ENCODE measurements around the gene PDXK. TPM values are rescaled to one million over a fixed set of nuclear protein-coding genes. Genes with fewer than 3 reads are reported as not detected.

Gene PDXK
- polyA plus RNA-seq, 1 of the 3 experiments (the other 2 are of a cell fraction), result 85.7 TPM

- CTCF ChIA-PET, result interaction anchor here (0.7 kb wide), 1 partner anchor 15 kb away, joined by 3 read pairs; no protein-coding TSS in a partner anchor
- WGBS (ENCODE audit: low lambda C conversion rate), result 68% methylated on average over 22 of the region's 70 CpGs
Observed at GRCh38 chr21:43717967-43718871, 710 bp upstream of the PDXK start.

GRCh38 chr21:43719748-43720538, 1.0 kb downstream of the PDXK start:
- CTCF ChIA-PET, result interaction anchor here (1.1 to 1.4 kb wide), 2 partner anchors 8 to 91 kb away, joined by 3 to 6 read pairs; no protein-coding TSS in a partner anchor
- Histone ChIP-seq H3K9me2 (no peaks in the 10 kb centered on the region), H4K20me1 (ENCODE audit: insufficient read depth) (peaks cover 35% of the 10 kb centered on the region), H3K9me3 (no peaks in the 10 kb centered on the region), H3K27ac (ENCODE audit: low read depth in 2 of 2, low read length in 1 of 2) (peak overlapping the region; percentile 28 to 61; a peak in 2 of 4 replicates), H2AFZ (ENCODE audit: low read depth) (peak overlapping the region; percentile 70; the same call in 1 of the 2 replicates), H3K4me3 (ENCODE audit: low read depth in 2 of 2, low read length in 1 of 2) (peak overlapping the region; percentile 95), H3K79me2 (ENCODE audit: insufficient read depth) (peaks cover 53% of the 10 kb centered on the region), H3K9ac (peak overlapping the region; percentile 91), H3F3A (replicated peaks; ENCODE audit: insufficient read depth) (no peaks in the 10 kb centered on the region), H3K27me3 (ENCODE audit: insufficient read depth) (no peaks in the 10 kb centered on the region), H3K36me3 (replicated peaks in 1 of 2; ENCODE audit: control insufficient read depth in 1 of 2, insufficient read depth in 2 of 2, low read length in 1 of 2) (no peaks in the 10 kb centered on the region), H3K4me2 (peak overlapping the region; percentile 100), H3K4me1 (ENCODE audit: control insufficient read depth in 1 of 2, insufficient read depth in 2 of 2, low read depth in 1 of 2, low read length in 1 of 2) (peaks cover 0 to 19% of the 10 kb centered on the region in 2 experiments; a peak in 2 of 4 replicates)
- TF ChIP-seq NRF1 (IDR thresholded peaks at IDR 0.05; ENCODE audit: low read depth, low read length) (no peak), RCOR1 (IDR thresholded peaks at IDR 0.05; ENCODE audit: low read length) (no peak), IRF3 (IDR thresholded peaks at IDR 0.05; ENCODE audit: low read depth, low read length) (no peak), EP300 (IDR thresholded peaks at IDR 0.05; ENCODE audit: borderline replicate concordance in 1 of 2, low read depth in 1 of 2, low read length in 1 of 2) (no peak), TEAD4 (IDR thresholded peaks at IDR 0.05; ENCODE audit: borderline replicate concordance, insufficient read depth) (no peak), GATA2 (CRISPR knock-in tag; IDR thresholded peaks at IDR 0.05) (no peak), GABPA (IDR thresholded peaks at IDR 0.05; ENCODE audit: low read depth) (no peak)
- POLR2A ChIA-PET, result interaction anchor here (1.9 kb wide), 1 partner anchor 9 kb away, joined by 5 read pairs; no protein-coding TSS in a partner anchor
- 45% methylated on average over 21 of the region's 49 CpGs for WGBS (ENCODE audit: low lambda C conversion rate)
- DNase-seq, result no peak

More at GRCh38 chr21:43717967-43718871, 710 bp upstream of the PDXK start:
- Histone ChIP-seq H3K27ac (ENCODE audit: low read depth in 2 of 2, low read length in 1 of 2) (peak overlapping the region in 1 of 2 experiments; percentile 54; a peak in 1 of 4 replicates), H3K4me2 (peak overlapping the region; percentile 86), H2AFZ (ENCODE audit: low read depth) (peak overlapping the region; percentile 97), H3K9me2 (no peaks in the 10 kb centered on the region), H3K36me3 (replicated peaks in 1 of 2; ENCODE audit: control insufficient read depth in 1 of 2, insufficient read depth in 2 of 2, low read length in 1 of 2) (no peaks in the 10 kb centered on the region), H3F3A (replicated peaks; ENCODE audit: insufficient read depth) (no peaks in the 10 kb centered on the region), H3K9ac (peak overlapping the region; percentile 91), H3K79me2 (ENCODE audit: insufficient read depth) (peaks cover 40% of the 10 kb centered on the region), H3K4me3 (ENCODE audit: low read depth in 2 of 2, low read length in 1 of 2) (peak overlapping the region; percentile 95), H3K4me1 (ENCODE audit: control insufficient read depth in 1 of 2, insufficient read depth in 2 of 2, low read depth in 1 of 2, low read length in 1 of 2) (peaks cover 0 to 19% of the 10 kb centered on the region in 2 experiments; a peak in 2 of 4 replicates), H3K27me3 (ENCODE audit: insufficient read depth) (no peaks in the 10 kb centered on the region), H3K9me3 (no peaks in the 10 kb centered on the region), H4K20me1 (ENCODE audit: insufficient read depth) (peaks cover 27% of the 10 kb centered on the region)
- TF ChIP-seq CTCF (IDR thresholded peaks at IDR 0.05) (peak; percentile 23; the same call in 1 of the 2 replicates), FOSL2 (IDR thresholded peaks at IDR 0.05; ENCODE audit: borderline replicate concordance, low read depth) (no peak)
- DNase-seq, result peak; percentile 73
- POLR2A ChIA-PET, result interaction anchor here (0.9 kb wide), 1 partner anchor 13 kb away, joined by 3 read pairs; no protein-coding TSS in a partner anchor

Measured in SK-N-SH (cell line).